ENCODE results near the gene RALB. TPM values are rescaled to one million over a fixed set of nuclear protein-coding genes. Genes with fewer than 3 reads are reported as not detected.

RALB gene
- total RNA-seq, 1 donor from 2014 or later = 56.0 TPM

GRCh38 chr2:120343433-120344105 lies 90.9 kb downstream of the RALB start:
- peak; percentile 75 for TF ChIP-seq CTCF (conservative IDR thresholded peaks at IDR 0.05; ENCODE audit: low read depth, low read length)
- H3K4me3 ChIP-seq (ENCODE audit: low read depth, low read length) = no peak overlapping the region

More at GRCh38 chr2:120343433-120344105, 90.9 kb downstream of the RALB start:
- no peak for DNase-seq (ENCODE audit: low read depth)

Other genes with a start within 250 kb of the RALB start
- 17.9 and 27.0 TPM in 2 replicates for gene EPB41L5, start 239.8 kb upstream of the RALB start, total RNA-seq
- 30.4 and 32.6 TPM in 2 replicates for gene TMEM185B, start 29.5 kb upstream of the RALB start, total RNA-seq
- 0.23 and 0.87 TPM in 2 replicates for gene INHBB, start 93.3 kb downstream of the RALB start, total RNA-seq